Measurements from ENCODE around the gene MKX.
"Not testable (repeated sequence)": the region's sequence is repeated elsewhere in the genome, so short reads cannot be mapped to it uniquely, and the experiment has no call there.

MKX gene

GRCh38 chr10:27688991-27689390 is 56.6 kb downstream of the MKX start:
- Mint-ChIP-seq H3K4me3 (no peak overlapping the region), H3K27me3 (ENCODE audit: low read depth) (peaks cover 3% of the 10 kb centered on the region)

GRCh38 chr10:27688276-27688675 is 57.3 kb downstream of the MKX start:
- no peaks in the 10 kb centered on the region for H3K9me3 Mint-ChIP-seq
- no peaks in the 10 kb centered on the region for H3K4me1 Mint-ChIP-seq (ENCODE audit: low read depth)
- peaks cover 3% of the 10 kb centered on the region for H3K27me3 Mint-ChIP-seq (ENCODE audit: low read depth)
- H3K4me3 Mint-ChIP-seq, result no peak overlapping the region
- H3K36me3 Mint-ChIP-seq (ENCODE audit: low read depth), result no peaks in the 10 kb centered on the region
- H3K27ac Mint-ChIP-seq, result no peak overlapping the region

More at GRCh38 chr10:27688991-27689390, 56.6 kb downstream of the MKX start:
- Mint-ChIP-seq H3K27ac (no peak overlapping the region), H3K9me3 (no peaks in the 10 kb centered on the region), H3K4me1 (ENCODE audit: low read depth) (no peaks in the 10 kb centered on the region), H3K36me3 (ENCODE audit: low read depth) (no peaks in the 10 kb centered on the region)

DNA sequence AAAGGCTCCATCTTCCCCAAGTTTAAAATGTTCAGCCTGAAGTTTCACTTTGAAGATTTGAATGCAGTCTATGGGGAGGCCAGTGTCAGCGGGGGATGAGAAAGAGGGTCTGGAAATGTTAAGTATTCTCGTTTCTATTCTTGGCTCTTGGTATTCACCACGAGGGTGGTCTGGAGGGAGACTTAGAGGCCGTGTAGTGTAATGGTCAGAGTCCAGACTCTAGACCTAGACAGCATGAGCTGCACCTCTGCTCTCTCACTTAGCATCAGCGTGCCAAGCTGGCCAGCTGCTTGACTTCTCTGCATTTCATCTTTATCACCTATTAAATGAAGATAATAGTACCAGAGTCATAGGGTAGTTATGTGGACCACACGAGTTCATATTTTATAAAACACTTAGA is 57.9 kb downstream of the MKX start:
- H3K27me3 Mint-ChIP-seq (ENCODE audit: low read depth), result peaks cover 3% of the 10 kb centered on the region
- H3K9me3 Mint-ChIP-seq, result no peaks in the 10 kb centered on the region
- no peak overlapping the region for H3K27ac Mint-ChIP-seq
- H3K36me3 Mint-ChIP-seq (ENCODE audit: low read depth), result no peaks in the 10 kb centered on the region
- H3K4me1 Mint-ChIP-seq (ENCODE audit: low read depth), result no peaks in the 10 kb centered on the region
- no peak overlapping the region for H3K4me3 Mint-ChIP-seq

DNA sequence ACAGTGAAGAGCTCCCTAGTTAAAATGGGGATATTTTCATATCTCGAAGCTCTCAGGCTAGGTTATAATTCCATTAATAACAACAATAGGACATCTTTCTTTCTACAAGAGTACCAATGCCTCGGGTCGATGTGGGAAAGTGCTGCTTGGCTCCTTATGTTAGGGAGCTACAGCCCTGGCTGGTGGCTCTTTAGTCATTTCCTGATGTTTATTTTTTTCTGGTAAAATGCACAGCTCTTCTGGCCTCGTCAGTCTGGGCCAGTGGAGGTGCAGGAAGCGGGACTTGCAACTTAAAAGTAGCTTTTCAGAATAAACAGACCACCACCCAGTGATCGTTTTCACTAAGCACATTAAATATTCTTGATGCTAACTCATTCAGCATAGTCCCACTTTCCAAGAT is 58.3 kb downstream of the MKX start:
- Mint-ChIP-seq H3K36me3 (ENCODE audit: low read depth) (no peaks in the 10 kb centered on the region), H3K4me1 (ENCODE audit: low read depth) (no peaks in the 10 kb centered on the region), H3K9me3 (no peaks in the 10 kb centered on the region), H3K27ac (no peak overlapping the region), H3K4me3 (no peak overlapping the region), H3K27me3 (ENCODE audit: low read depth) (peaks cover 3% of the 10 kb centered on the region)

- Mint-ChIP-seq H3K27me3 (ENCODE audit: low read depth) (no peaks in the 10 kb centered on the region), H3K9me3 (no peaks in the 10 kb centered on the region), H3K4me1 (ENCODE audit: low read depth) (no peaks in the 10 kb centered on the region), H3K27ac (no peak overlapping the region), H3K36me3 (ENCODE audit: low read depth) (no peaks in the 10 kb centered on the region), H3K4me3 (no peak overlapping the region)
Measured at GRCh38 chr10:27685681-27686080, 59.9 kb downstream of the MKX start.

DNA sequence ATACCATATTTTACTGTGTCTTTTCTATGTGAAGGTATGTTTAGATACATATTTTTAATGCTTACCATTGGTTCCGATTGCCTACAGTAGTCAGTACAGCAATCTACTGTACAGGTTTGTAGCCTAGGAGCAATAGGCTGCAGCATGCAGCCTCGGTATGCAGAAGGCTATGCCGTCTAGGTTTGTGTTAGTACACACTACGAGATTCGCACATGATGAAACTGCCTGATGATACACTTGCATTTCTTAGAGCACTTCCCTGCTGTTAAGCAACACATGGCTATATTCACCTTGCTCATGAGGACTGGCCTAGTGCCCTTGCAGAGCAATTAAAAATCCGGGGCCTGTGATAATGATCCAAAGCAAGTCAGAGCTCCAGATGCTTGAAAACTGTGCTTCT is 62.4 kb downstream of the MKX start:
- no peak overlapping the region for H3K27ac Mint-ChIP-seq
- H3K36me3 Mint-ChIP-seq (ENCODE audit: low read depth), result no peaks in the 10 kb centered on the region
- H3K4me3 Mint-ChIP-seq, result no peak overlapping the region
- no peaks in the 10 kb centered on the region for H3K9me3 Mint-ChIP-seq
- no peaks in the 10 kb centered on the region for H3K27me3 Mint-ChIP-seq (ENCODE audit: low read depth)
- H3K4me1 Mint-ChIP-seq (ENCODE audit: low read depth), result no peaks in the 10 kb centered on the region

DNA sequence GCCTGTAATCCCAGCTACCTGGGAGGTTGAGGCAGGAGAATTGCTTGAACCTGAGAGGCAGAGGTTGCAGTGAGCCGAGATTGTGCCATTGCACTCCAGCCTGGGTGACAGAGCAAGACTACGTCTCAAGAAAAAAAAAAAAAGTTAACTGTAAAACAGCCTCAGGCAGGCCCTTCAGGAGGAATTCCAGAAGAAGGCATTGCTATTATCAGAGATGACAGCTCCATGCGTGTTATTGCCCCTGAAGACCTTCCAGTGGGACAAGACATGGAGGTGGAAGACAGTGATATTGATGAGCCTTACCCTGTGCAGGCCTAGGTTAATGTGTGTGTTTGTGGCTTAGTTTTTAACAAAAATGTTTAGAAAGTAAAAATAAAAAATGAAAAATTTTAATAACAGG is 63.8 kb downstream of the MKX start:
- not testable (repeated sequence) for H3K36me3 Mint-ChIP-seq (ENCODE audit: low read depth); H3K4me3 Mint-ChIP-seq; H3K27me3 Mint-ChIP-seq (ENCODE audit: low read depth)

GRCh38 chr10:27680691-27681605 is 64.7 kb downstream of the MKX start:
- Mint-ChIP-seq H3K36me3 (ENCODE audit: low read depth) (no peaks in the 10 kb centered on the region), H3K4me1 (ENCODE audit: low read depth) (no peaks in the 10 kb centered on the region), H3K27ac (no peak overlapping the region), H3K27me3 (ENCODE audit: low read depth) (no peaks in the 10 kb centered on the region), H3K4me3 (no peak overlapping the region), H3K9me3 (no peaks in the 10 kb centered on the region)

More for the DNA sequence above, 63.8 kb downstream of the MKX start:
- not testable (repeated sequence) for H3K4me1 Mint-ChIP-seq (ENCODE audit: low read depth); H3K27ac Mint-ChIP-seq; H3K9me3 Mint-ChIP-seq

DNA sequence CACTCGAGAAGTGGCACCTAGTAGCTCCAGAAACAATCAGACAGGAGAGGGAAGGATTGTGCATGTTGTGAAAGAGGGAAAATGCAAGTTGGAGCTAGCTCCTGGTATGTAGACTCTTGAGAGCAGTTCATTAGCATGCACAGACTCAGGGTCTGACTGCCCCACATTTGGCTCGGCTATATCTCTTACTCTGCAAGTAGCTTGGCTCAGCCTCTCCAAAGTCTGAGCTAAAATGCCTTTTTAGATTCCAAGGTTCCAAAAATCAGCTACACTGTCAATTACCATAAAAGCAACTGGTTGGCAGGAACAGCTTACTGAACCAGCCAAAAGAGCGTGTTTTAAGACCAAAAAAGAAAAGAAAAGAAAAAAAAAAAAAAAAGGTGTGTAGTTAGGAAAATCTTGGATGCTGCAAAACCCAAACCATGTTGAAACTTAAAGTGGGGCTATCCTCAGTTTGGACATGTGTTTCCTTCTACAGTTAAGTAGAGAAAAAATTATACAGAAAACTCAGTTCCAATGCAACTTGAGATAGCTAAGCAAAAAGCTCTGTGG is 65.5 kb downstream of the MKX start:
- H3K9me3 Mint-ChIP-seq, result no peaks in the 10 kb centered on the region
- no peaks in the 10 kb centered on the region for H3K36me3 Mint-ChIP-seq (ENCODE audit: low read depth)
- H3K27me3 Mint-ChIP-seq (ENCODE audit: low read depth), result peaks cover 5% of the 10 kb centered on the region
- no peak overlapping the region for H3K4me3 Mint-ChIP-seq
- H3K4me1 Mint-ChIP-seq (ENCODE audit: low read depth), result no peaks in the 10 kb centered on the region
- no peak overlapping the region for H3K27ac Mint-ChIP-seq

GRCh38 chr10:27679369-27679912 is 66.2 kb downstream of the MKX start:
- Mint-ChIP-seq H3K36me3 (ENCODE audit: low read depth) (no peaks in the 10 kb centered on the region), H3K27me3 (ENCODE audit: low read depth) (peaks cover 5% of the 10 kb centered on the region), H3K4me3 (no peak overlapping the region), H3K4me1 (ENCODE audit: low read depth) (no peaks in the 10 kb centered on the region), H3K27ac (no peak overlapping the region), H3K9me3 (no peaks in the 10 kb centered on the region)

GRCh38 chr10:27678166-27678565 is 67.5 kb downstream of the MKX start:
- peaks cover 5% of the 10 kb centered on the region for H3K27me3 Mint-ChIP-seq (ENCODE audit: low read depth)
- no peaks in the 10 kb centered on the region for H3K9me3 Mint-ChIP-seq
- no peaks in the 10 kb centered on the region for H3K4me1 Mint-ChIP-seq (ENCODE audit: low read depth)
- H3K36me3 Mint-ChIP-seq (ENCODE audit: low read depth), result no peaks in the 10 kb centered on the region
- no peak overlapping the region for H3K27ac Mint-ChIP-seq
- no peak overlapping the region for H3K4me3 Mint-ChIP-seq

DNA sequence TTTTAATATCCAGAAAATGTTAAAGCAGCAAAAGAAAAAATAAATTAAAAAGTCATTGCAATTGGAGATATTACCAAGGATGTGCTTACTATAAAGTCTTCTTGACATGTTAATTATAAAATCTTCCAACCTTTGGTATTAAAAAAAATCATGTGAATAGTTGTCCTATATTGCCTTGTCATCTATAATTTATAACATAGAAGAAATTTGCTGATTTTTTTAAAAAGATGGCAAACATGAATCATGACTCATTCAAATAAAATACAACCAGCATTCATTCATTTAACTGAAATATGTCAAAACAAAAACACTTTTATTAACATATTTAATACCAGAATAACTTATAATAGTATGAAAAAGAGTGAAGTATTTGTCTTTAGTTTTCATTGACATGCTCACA is 72.6 kb downstream of the MKX start:
- H3K36me3 Mint-ChIP-seq (ENCODE audit: low read depth), result no peaks in the 10 kb centered on the region
- H3K9me3 Mint-ChIP-seq, result no peaks in the 10 kb centered on the region
- H3K4me1 Mint-ChIP-seq (ENCODE audit: low read depth), result no peaks in the 10 kb centered on the region
- H3K27me3 Mint-ChIP-seq (ENCODE audit: low read depth), result peaks cover 5% of the 10 kb centered on the region
- H3K4me3 Mint-ChIP-seq, result no peak overlapping the region
- no peak overlapping the region for H3K27ac Mint-ChIP-seq

DNA sequence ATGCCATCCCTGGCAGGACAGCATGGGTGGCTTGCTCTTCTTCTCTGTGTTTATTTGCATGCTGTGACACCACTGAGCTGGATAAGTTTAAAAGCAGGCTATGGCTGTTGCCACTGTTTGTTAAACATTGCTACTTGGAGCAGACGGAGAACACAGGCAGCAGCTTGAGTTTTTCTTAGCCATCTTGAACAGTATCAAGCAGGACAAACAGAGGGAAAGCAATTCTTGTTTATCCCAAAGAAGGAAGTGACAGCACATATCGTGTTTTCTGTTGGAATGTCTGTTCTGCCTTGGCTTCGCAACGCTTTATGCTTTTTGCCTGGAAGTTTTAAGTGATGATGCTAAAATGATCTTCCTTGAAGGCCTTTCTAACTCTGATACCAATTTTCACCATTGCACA is 73.8 kb downstream of the MKX start:
- no peaks in the 10 kb centered on the region for H3K4me1 Mint-ChIP-seq (ENCODE audit: low read depth)
- H3K9me3 Mint-ChIP-seq, result no peaks in the 10 kb centered on the region

GRCh38 chr10:27664461-27664860 is 81.2 kb downstream of the MKX start:
- peaks cover 38% of the 10 kb centered on the region for H3K27me3 Mint-ChIP-seq (ENCODE audit: low read depth)
- H3K27ac Mint-ChIP-seq, result no peak overlapping the region
- H3K36me3 Mint-ChIP-seq (ENCODE audit: low read depth), result no peaks in the 10 kb centered on the region
- H3K4me1 Mint-ChIP-seq (ENCODE audit: low read depth), result no peaks in the 10 kb centered on the region
- H3K4me3 Mint-ChIP-seq, result no peak overlapping the region
- no peaks in the 10 kb centered on the region for H3K9me3 Mint-ChIP-seq

More for the DNA sequence above, 73.8 kb downstream of the MKX start:
- H3K4me3 Mint-ChIP-seq, result no peak overlapping the region
- H3K27me3 Mint-ChIP-seq (ENCODE audit: low read depth), result peaks cover 5% of the 10 kb centered on the region
- no peak overlapping the region for H3K27ac Mint-ChIP-seq
- no peaks in the 10 kb centered on the region for H3K36me3 Mint-ChIP-seq (ENCODE audit: low read depth)

- no peak overlapping the region for H3K27ac Mint-ChIP-seq
- no peaks in the 10 kb centered on the region for H3K9me3 Mint-ChIP-seq
- H3K4me1 Mint-ChIP-seq (ENCODE audit: low read depth), result no peaks in the 10 kb centered on the region
- peaks cover 38% of the 10 kb centered on the region for H3K27me3 Mint-ChIP-seq (ENCODE audit: low read depth)
- H3K36me3 Mint-ChIP-seq (ENCODE audit: low read depth), result no peaks in the 10 kb centered on the region
- no peak overlapping the region for H3K4me3 Mint-ChIP-seq
Measured at GRCh38 chr10:27663621-27664020, 82.0 kb downstream of the MKX start.

All from T-helper 1 cell treated with Interleukin-12 subunit alpha and Interleukin-12 subunit beta and Interleukin-4 antibody, amounts not matched to agents 30 μg/mL and 1 μg/mL, for 36 hours (primary cell).